ENCODE data around the gene SLC36A3.

SLC36A3 gene

GRCh38 chr5:151344088-151344487, 40.5 kb upstream of the SLC36A3 start:
- Histone ChIP-seq H3K27me3 (ENCODE audit: insufficient read depth, low read length, poor library complexity, severe bottlenecking) (no peaks in the 10 kb centered on the region), H3K4me2 (ENCODE audit: low read depth, low read length, poor library complexity, severe bottlenecking) (no peak overlapping the region), H3K9me3 (ENCODE audit: insufficient read depth, low read depth, low read length) (no peaks in the 10 kb centered on the region), H3F3A (ENCODE audit: low read depth) (no peaks in the 10 kb centered on the region), H3K4me3 (ENCODE audit: low read length, poor library complexity, severe bottlenecking) (no peak overlapping the region), H3K36me3 (ENCODE audit: insufficient read depth, low read length) (no peaks in the 10 kb centered on the region), H3K9me2 (replicated peaks; ENCODE audit: low read depth, low read length) (no peaks in the 10 kb centered on the region), H3K4me1 (ENCODE audit: insufficient read depth, low read length, poor library complexity, severe bottlenecking) (no peaks in the 10 kb centered on the region), H3K79me2 (ENCODE audit: insufficient read depth, low read length) (no peaks in the 10 kb centered on the region), H2AFZ (ENCODE audit: low read length) (no peak overlapping the region), H4K20me1 (ENCODE audit: insufficient read depth, low read length, poor library complexity, severe bottlenecking) (no peaks in the 10 kb centered on the region), H3K9ac (ENCODE audit: low read depth, low read length, poor library complexity, severe bottlenecking) (no peak overlapping the region)
- TF ChIP-seq CTCF (conservative IDR thresholded peaks at IDR 0.05; ENCODE audit: low read length), result no peak
- no peak for TF ChIP-seq EZH2phosphoT487 (IDR thresholded peaks at IDR 0.05; ENCODE audit: borderline replicate concordance)

GRCh38 chr5:151340004-151340403, 36.4 kb upstream of the SLC36A3 start:
- Histone ChIP-seq H3K4me3 (ENCODE audit: low read length, poor library complexity, severe bottlenecking) (no peak overlapping the region), H2AFZ (ENCODE audit: low read length) (no peak overlapping the region), H3K9me3 (ENCODE audit: insufficient read depth, low read depth, low read length) (no peaks in the 10 kb centered on the region), H3F3A (ENCODE audit: low read depth) (no peaks in the 10 kb centered on the region), H3K4me1 (ENCODE audit: insufficient read depth, low read length, poor library complexity, severe bottlenecking) (no peaks in the 10 kb centered on the region), H3K9ac (ENCODE audit: low read depth, low read length, poor library complexity, severe bottlenecking) (no peak overlapping the region), H3K27me3 (ENCODE audit: insufficient read depth, low read length, poor library complexity, severe bottlenecking) (no peaks in the 10 kb centered on the region), H3K4me2 (ENCODE audit: low read depth, low read length, poor library complexity, severe bottlenecking) (no peak overlapping the region), H3K79me2 (ENCODE audit: insufficient read depth, low read length) (no peaks in the 10 kb centered on the region), H3K9me2 (replicated peaks; ENCODE audit: low read depth, low read length) (no peaks in the 10 kb centered on the region), H3K36me3 (ENCODE audit: insufficient read depth, low read length) (no peaks in the 10 kb centered on the region), H4K20me1 (ENCODE audit: insufficient read depth, low read length, poor library complexity, severe bottlenecking) (no peaks in the 10 kb centered on the region)
- TF ChIP-seq CTCF (conservative IDR thresholded peaks at IDR 0.05; ENCODE audit: low read length), result no peak

DNA sequence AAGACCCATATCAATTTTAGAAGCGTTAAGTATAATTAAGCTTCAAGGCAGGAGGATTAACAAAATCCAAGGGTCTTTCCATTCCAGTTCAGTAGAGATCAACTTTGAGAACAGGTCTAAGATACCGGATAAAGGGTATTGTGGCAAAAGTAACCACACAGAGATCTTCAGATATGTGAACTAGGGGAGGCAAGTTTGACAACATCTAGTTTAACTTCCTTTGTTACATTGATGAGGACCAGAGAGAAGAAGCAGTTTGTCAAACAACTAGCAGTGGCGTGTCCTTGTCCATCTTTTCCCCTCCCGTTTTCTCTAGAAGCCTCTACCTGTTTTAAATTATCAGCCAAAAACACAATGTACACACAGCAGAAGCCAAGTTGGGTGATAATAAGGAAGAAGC, 35.2 kb upstream of the SLC36A3 start:
- H3F3A ChIP-seq (ENCODE audit: low read depth), result no peaks in the 10 kb centered on the region
- H3K79me2 ChIP-seq (ENCODE audit: insufficient read depth, low read length), result no peaks in the 10 kb centered on the region
- TF ChIP-seq EZH2phosphoT487 (IDR thresholded peaks at IDR 0.05; ENCODE audit: borderline replicate concordance) (no peak), CTCF (conservative IDR thresholded peaks at IDR 0.05; ENCODE audit: low read length) (no peak)
- no peaks in the 10 kb centered on the region for H4K20me1 ChIP-seq (ENCODE audit: insufficient read depth, low read length, poor library complexity, severe bottlenecking)
- no peaks in the 10 kb centered on the region for H3K27me3 ChIP-seq (ENCODE audit: insufficient read depth, low read length, poor library complexity, severe bottlenecking)
- no peaks in the 10 kb centered on the region for H3K9me3 ChIP-seq (ENCODE audit: insufficient read depth, low read depth, low read length)
- H3K9me2 ChIP-seq (replicated peaks; ENCODE audit: low read depth, low read length), result no peaks in the 10 kb centered on the region
- H3K4me3 ChIP-seq (ENCODE audit: low read length, poor library complexity, severe bottlenecking), result no peak overlapping the region
- no peak overlapping the region for H3K9ac ChIP-seq (ENCODE audit: low read depth, low read length, poor library complexity, severe bottlenecking)
- no peak overlapping the region for H2AFZ ChIP-seq (ENCODE audit: low read length)
- no peak overlapping the region for H3K4me2 ChIP-seq (ENCODE audit: low read depth, low read length, poor library complexity, severe bottlenecking)
- no peaks in the 10 kb centered on the region for H3K4me1 ChIP-seq (ENCODE audit: insufficient read depth, low read length, poor library complexity, severe bottlenecking)
- H3K36me3 ChIP-seq (ENCODE audit: insufficient read depth, low read length), result no peaks in the 10 kb centered on the region
